ENCODE measurements around the gene PLCB1. TPM values are rescaled to one million over a fixed set of nuclear protein-coding genes. Genes with fewer than 3 reads are reported as not detected.
A peak's percentile ranks its signal among the peaks of the same experiment; 100 is the strongest.

The PLCB1 gene
- total RNA-seq, 1 donor from 2014 or later, result 7.2 TPM

DNA sequence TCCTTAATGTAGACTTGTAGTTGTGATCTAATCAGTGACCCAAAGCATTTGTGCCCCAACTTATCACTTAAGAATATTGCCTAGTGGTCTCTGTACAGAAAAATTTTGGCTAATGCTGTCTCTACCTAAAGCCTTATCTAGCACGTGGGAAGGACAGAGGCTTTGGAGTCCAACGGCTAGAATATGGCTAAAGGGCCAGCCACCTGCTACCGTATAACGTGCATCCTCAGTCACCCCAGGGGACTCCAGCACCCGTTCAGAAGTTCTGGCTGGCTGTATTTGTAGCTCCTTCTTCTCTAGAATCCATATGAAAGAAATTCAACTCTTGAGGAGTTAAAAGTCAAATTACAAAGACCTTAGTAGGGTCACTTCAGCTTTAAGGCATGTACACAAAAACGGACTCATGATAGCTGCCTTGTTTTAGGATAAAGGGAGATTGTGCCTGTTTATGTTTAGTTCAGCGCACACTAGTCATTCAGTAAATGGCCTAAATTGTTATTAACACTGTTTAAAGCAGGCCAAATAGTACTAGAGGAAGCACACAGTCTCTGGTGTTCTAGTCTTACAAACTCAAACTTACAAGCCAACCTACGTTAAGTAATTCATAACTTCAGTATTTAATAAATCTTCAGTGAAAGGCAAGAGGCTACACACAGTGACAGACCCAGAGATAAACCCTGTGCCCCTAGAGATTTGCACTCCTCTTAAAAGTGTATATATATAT is 529.3 kb downstream of the PLCB1 start:
- intact Hi-C loops (cut with DNase I), result no loop called here
- ATAC-seq, result no peak

DNA sequence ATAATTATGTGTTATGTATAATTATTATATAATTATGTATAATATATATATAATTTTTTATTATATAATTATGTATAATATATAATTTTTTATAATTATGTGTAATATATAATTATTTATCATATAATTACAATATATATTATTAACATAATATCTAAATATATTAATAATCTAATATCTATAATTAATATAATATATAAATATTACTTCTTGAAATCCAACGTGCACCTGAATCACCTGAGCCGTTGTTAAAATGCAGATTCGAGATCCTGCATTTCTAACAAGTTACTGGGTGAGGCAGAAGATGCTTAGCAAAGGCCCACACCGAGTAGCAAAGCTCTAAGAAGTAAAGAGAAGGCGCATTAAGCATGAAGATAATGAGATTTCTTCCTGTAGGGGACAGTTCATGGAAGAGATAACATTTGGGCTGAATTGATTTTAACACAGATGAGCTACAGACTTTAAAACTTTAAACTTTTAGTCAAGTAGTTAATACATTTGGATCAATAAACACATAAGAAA is 530.4 kb downstream of the PLCB1 start:
- no peak for ATAC-seq
- intact Hi-C loops (cut with DNase I), result no loop called here
- no peak for DNase-seq (ENCODE audit: missing footprints)

More for the DNA sequence above, 529.3 kb downstream of the PLCB1 start:
- DNase-seq (ENCODE audit: missing footprints), result no peak

DNA sequence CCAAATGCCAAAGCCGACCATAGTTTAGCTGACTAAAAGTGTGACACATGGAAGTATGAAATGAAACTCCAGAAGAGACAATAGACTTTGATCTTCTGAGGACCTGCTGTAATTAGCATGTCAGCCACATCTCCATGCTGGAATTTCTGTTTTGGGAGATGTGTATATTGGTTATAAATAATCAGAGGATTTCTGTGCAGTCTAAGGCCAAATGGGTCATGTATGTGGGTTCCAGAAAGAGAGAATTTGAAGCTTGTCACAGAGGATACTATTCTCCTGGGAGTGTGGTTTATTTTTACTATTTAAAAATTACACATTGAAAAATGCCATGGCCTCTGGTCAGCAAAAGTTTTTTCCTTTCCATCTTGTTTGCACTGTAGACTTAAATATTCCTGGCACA is 531.4 kb downstream of the PLCB1 start:
- ATAC-seq, result no peak
- DNase-seq (ENCODE audit: missing footprints), result no peak
- intact Hi-C loops (cut with DNase I), result no loop called here

DNA sequence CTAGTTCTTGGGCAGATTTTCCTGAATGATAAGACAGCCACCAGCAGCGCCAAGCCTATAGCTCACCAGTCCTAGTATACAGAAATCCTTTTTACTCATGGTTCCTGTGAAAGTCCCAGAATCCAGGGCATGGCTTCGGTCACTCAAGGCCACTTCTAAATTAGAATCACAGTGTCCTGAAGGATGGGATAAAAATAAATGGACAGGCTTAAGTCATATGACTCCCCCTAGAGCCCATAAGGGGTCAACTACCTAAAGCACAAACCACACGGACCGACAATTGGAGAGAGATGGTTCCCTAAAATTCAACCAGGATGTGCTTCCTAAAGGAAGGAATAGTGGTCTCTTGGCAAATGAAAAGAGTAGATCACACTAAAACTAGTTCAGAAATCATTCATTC is 532.7 kb downstream of the PLCB1 start:
- intact Hi-C loops (cut with DNase I), result loop anchor here (5.0 kb wide), 1 partner anchor 117 kb away; no protein-coding TSS in a partner anchor
- DNase-seq (ENCODE audit: missing footprints) (no peak), ATAC-seq (no peak)

DNA sequence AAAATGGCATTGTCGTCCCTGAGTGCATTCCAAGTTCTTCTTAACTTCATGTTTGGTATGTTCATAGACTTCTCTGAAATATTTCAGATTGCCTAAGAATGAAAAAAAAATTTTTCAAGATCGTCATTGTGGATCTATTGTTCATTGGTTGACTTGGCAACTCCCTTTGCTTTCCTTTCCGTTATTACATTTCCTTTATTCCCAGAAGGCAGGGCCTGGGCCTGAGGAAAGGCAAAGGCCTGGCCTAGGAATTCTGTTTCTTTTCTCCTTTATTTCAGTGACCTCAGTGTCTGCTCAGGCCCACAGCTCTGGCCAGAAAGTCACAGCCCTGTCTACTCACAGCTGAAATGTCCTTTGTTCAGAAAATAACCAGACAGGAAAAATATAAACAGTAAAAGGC is 535.2 kb downstream of the PLCB1 start:
- ATAC-seq, result peak; percentile 94
- no peak for DNase-seq (ENCODE audit: missing footprints)
- intact Hi-C loops (cut with DNase I), result loop anchor here (5.0 kb wide), 1 partner anchor 120 kb away; no protein-coding TSS in a partner anchor

DNA sequence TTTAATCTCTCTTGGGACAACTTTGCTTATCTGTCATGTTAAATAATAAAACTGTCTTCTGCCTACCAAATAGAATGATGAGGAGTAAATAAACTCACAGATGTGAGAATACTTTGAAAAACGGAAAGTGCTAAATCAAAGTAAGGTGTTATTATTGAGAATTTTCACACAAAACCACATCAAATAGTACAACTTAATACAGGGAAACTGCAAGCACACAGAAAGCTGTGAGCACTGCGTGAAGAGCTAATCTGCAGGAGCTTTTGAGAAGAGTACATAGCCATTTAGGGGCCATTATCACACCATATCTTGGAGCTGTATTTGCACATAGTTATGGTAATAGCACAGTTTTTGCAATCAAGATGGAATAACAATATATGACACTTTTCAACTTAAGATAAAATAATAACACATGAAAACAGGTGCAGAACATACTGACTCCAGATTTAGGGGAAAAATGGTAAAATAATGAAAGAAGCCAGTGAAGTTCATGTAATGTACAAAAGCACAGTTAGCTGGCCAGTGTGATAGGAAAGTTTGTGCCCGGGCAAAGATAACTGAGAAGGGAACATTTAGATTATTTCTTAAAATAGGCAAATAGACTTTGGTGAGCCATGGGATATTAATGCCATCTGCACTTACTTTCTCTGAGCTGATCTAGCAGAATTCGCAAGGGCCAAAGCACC is 538.3 kb downstream of the PLCB1 start:
- DNase-seq (ENCODE audit: missing footprints) (no peak), ATAC-seq (no peak)
- intact Hi-C loops (cut with DNase I), result no loop called here

DNA sequence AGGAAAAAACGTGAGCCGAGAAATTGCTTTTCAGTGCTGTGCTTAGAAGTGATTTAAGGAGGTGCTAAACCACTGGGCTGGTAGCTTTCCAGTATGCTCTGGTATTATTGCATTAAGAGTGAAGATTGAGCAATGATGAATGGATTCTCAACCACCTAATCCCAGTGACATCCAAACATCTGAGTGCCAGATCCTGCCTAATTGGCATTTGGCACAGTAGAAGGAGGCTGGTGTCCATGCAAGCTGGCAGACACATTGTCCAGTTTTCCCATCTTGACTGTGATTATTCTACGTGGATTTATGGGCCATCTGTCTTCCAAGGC is 538.8 kb downstream of the PLCB1 start:
- no peak for DNase-seq (ENCODE audit: missing footprints)
- intact Hi-C loops (cut with DNase I), result no loop called here
- ATAC-seq, result no peak

DNA sequence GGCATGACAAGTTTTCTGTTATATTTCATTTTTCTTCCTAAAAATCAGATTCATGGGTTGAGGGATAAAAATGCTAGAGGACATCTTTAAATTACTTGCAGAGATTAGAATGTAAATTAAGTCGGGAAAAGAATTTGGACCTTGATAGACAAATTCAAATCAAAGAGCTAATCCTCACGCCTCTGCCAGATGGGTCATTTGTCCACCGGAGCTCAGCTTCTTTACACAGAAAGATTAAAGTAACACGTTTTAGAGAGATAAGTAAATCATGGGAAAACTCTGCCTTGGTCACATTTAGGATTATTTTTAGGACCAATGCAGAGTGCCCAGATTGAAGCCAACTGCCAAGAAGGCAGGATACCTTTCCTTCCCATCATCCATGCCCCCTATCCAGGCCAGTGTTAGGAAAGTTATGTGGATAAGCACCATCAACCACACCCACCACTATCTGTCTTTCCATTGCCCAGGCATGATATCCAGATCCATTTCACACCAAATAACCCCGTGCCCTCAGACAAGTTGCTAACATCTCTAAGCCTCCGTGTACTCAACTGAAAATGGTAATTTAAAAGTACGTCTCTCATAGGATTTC is 539.4 kb downstream of the PLCB1 start:
- ATAC-seq, result no peak
- intact Hi-C loops (cut with DNase I), result no loop called here

DNA sequence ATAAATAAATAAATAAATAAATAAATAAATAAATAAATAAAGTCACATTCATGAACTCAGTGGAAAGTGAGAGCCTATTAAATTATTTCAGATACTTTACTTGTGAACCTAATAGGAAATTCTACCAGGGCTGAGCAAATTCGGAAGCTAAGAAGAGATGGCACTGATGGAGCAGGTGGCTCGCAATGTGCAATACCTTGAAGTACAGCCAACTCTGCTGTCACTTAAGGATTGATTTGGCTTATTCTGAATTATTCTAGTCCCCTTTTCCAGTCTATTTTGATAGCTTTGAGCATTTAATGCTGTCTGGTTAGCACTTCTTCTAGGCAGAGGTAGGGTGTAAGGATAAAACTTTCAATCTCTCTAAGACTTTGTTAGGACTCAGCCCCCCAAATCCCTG is 541.0 kb downstream of the PLCB1 start:
- DNase-seq (ENCODE audit: missing footprints) (no peak), ATAC-seq (no peak)
- intact Hi-C loops (cut with DNase I), result no loop called here

More for the DNA sequence above, 539.4 kb downstream of the PLCB1 start:
- no peak for DNase-seq (ENCODE audit: missing footprints)

DNA sequence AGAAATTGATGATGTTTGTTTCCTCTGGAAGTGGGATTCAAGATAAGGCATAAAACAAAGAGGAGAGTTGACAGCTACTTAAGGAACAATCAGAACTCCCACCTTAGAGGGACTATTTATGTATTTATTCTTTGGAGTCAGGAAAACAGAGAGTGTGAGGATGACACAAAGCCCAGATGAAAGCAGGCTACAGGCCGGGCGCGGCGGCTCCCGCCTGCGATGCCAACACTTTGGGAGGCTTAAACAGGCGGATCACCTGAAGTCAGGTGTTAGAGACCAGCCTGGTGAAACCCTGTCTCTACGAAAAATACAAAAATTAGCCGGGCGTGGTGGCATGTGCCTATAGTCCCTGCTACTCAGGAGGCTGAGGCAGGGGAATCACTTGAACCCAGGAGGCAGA is 543.8 kb downstream of the PLCB1 start:
- DNase-seq (ENCODE audit: missing footprints), result no peak
- ATAC-seq, result no peak
- intact Hi-C loops (cut with DNase I), result no loop called here

DNA sequence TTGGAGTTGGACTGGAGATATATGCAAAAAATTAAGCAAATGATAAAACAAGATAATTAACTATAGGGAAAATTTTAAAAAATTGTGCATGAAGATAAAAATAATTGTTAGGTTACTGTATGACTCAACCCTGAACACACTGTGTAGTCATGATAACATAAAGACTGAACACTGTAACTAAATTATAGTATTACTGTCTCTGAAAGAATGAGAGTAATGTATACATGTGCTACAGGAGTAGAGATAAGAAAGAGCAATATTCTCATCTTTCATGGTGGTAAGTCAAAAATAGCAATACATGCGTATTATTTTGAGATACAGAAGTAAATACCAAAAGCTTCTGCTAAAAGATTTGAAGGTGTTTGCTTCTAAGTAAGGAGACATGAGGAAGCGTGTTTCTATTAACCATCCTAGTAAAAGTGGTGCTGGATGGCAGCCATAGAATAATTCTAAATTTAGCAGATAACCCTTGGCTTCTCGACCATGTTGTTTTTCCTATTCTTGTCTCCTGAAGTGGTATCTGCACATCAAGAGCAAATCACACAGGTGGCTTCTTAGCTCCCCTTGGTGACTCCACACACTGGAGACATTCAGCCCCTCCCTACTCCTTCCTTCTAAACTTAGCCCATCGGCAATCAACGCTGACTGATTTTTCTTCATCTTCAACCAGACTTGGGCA is 546.2 kb downstream of the PLCB1 start:
- DNase-seq (ENCODE audit: missing footprints) (no peak), ATAC-seq (no peak)
- intact Hi-C loops (cut with DNase I), result no loop called here

DNA sequence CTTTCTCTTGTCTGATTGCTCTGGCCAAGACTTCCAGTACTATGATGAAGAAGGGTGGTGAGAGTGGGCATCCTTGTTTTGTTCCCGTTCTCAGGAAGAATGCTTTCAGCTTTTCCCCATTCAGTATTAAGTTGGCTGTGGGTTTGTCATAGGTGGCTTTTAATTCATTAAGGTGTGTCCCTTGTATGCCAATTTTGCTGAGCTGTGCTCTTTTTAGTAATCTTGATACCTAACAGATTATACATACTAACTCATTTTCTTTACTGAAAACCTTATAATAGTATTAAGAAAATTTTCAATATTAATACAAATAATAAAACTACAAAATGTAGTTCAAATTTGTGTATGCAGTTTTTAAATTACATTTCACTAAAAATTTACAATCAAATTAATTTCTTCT is 557.3 kb downstream of the PLCB1 start:
- DNase-seq (ENCODE audit: missing footprints), result no peak
- ATAC-seq, result no peak
- intact Hi-C loops (cut with DNase I), result no loop called here

DNA sequence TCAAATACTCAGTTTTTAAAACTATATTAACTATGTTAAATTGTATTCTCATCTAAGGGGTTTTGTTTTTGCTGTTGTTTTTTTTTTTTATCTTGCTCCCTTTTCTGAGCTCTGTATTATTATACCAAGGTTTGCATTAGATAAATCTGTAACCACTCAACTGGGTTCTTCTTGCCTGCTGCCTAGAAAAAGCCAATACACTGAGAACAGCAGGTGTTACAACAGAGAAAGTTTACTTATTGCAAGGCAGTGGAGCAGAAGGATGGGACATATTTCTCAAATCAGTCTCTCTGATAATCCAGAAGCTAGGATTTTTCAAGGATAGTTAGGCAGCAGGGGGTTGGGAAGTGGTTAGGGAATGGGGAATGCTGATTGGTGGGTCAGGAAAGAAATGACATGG is 558.0 kb downstream of the PLCB1 start:
- intact Hi-C loops (cut with DNase I), result no loop called here
- ATAC-seq (no peak), DNase-seq (ENCODE audit: missing footprints) (no peak)

DNA sequence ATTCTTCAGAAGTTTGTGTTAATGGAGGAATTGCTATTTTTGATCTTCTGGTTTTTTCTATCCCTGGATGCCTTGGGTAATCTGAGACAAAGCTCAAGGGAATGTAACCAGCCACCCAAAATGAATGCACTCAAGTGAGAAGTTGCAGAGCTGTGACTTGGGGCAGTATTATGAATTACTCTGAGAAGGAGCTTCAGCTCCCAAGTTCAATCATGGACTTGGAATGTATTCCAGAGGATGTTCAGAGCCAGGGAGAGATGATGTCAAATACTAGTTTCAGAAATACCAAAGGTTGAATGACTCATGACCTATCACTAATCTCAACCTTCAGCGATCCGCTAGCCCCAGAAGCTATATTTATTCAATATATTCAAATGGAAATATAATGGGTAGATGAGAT is 561.6 kb downstream of the PLCB1 start:
- no peak for DNase-seq (ENCODE audit: missing footprints)
- no peak for ATAC-seq
- intact Hi-C loops (cut with DNase I), result no loop called here

DNA sequence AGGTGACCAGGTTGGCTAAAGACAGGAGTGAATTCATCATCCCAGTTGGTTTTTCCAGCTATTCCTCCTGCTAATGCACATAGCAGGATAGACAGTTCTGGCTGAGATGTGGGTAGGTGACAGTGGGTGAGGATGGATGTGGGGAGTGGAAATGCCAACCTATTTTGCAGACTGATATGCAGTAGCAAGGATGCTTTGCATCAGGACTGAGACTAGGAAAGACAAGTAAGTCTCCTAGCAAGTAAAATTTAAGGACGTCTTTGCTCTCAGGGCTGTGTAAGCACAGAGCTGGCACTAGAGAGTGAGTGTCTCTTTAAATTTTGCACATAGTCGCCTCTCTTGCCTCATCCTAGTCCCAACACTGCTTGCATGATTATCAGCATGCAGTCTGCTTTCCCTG is 568.7 kb downstream of the PLCB1 start:
- intact Hi-C loops (cut with DNase I), result no loop called here
- DNase-seq (ENCODE audit: missing footprints) (no peak), ATAC-seq (no peak)

DNA sequence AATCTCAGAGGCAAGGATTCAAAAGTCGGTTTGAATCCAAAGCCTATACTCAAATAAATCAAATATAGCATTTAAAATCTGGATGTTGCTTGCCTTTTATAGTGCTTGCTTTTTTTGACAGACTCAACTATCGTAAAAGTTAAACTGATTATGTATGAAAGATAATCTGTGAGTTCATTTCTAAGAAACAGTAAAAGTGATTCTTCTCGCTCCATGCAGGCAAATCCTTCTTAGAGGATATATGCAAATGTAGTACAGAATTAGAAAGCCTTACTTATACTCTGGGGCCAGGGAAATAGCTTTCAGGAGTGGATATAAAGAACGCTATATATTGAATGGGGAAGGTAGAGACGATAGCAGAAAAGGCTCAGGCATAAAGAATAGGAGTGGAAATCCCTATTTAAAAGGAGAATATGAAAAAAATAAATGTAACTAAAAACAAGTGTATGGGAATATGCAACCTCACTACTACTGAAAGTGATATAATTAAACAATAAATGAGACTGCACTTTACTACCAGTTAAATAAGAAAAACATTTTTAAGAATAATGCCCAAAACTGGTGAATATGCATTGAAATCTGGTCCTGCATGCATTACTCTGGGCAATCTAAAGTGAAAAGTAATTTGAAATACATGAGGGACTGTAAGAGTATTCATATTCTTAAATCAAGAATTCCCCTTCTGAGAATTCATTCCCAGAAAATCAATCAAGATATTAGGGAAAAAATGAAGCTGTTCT is 575.1 kb downstream of the PLCB1 start:
- intact Hi-C loops (cut with DNase I), result no loop called here
- DNase-seq (ENCODE audit: missing footprints), result no peak
- ATAC-seq, result no peak

DNA sequence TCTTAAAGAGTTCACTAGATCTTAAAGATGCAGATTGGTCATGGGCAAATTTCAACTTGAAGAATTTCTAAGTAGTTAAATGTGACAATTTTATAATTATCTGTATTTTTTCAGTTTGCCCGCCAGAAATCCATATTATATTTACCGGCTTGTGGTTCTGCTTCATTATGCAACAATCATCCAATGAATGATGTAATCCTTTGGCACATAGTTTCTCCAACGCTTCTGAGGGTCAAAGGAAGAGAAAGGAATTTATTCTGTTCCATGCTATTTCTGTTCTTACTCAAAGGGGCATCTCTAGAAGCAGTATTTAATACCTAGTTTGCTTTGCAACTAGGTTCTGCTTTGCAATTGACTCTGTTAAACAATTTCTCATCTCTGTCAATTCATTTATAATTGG is 577.6 kb downstream of the PLCB1 start:
- ATAC-seq, result no peak
- intact Hi-C loops (cut with DNase I), result no loop called here
- no peak for DNase-seq (ENCODE audit: missing footprints)

DNA sequence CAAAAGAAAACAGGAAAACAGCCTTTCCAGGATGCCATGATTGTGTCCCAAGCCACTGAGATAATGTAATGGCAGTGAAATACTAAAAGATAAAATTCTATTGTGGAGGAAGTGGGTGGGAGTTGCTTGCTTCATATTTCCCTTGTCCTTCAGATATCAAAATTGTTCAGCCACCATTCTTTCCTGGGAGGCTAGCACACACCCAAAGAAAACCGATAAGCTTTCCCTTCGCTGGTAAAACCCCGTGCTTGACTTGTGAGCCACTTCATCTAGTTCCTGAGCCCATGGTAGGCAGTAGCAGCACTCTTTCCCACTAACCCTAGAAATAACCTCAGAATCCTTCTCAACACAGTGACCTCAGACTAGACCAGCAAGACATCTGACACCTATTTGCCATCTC is 579.4 kb downstream of the PLCB1 start:
- DNase-seq (ENCODE audit: missing footprints), result no peak
- ATAC-seq, result no peak
- intact Hi-C loops (cut with DNase I), result no loop called here

DNA sequence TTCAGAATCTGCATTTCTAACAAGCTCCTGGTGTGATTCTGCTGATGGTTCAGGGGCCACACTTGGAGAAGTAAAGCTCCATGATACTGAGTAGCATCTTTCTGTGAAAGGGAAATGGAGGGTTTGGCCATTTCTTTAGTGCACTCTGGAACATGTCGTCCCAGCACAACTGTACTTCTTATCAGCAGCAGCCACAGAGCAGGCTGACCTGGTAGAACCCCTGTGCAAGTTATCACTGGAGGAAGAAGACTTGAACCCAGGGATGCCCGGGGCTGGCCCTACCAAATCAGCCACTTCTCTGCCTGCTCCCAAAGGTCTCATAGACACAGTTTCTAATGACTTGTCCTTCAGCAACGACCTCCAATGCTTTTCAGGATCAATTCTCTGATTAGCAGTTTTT is 582.1 kb downstream of the PLCB1 start:
- ATAC-seq (no peak), DNase-seq (ENCODE audit: missing footprints) (no peak)
- intact Hi-C loops (cut with DNase I), result no loop called here
